ENCODE data around the gene ATP13A4.

DNA sequence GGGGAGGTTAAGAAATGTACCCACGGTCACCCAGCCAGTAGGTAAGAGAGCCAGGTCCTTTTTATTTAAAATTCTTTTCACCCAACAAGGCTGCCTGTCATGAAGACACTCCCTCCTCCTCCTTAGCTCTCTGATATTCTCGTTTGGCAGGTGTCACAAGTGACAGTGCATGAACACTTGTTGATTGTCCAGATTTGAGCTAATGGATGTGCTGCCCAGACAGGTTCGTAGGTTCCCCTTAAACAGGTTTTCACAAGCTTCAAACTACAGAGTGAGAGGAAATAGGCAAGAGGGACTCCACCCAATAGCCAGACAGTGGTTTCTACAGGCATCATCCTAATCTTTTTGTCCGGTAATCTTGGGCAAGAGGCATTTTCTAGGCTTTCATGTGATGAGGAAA is 32.2 kb downstream of the ATP13A4 start:
- no peak for TF ChIP-seq POLR2AphosphoS5 (IDR thresholded peaks at IDR 0.05; ENCODE audit: low read depth)
- TF ChIP-seq, protein P1, sequence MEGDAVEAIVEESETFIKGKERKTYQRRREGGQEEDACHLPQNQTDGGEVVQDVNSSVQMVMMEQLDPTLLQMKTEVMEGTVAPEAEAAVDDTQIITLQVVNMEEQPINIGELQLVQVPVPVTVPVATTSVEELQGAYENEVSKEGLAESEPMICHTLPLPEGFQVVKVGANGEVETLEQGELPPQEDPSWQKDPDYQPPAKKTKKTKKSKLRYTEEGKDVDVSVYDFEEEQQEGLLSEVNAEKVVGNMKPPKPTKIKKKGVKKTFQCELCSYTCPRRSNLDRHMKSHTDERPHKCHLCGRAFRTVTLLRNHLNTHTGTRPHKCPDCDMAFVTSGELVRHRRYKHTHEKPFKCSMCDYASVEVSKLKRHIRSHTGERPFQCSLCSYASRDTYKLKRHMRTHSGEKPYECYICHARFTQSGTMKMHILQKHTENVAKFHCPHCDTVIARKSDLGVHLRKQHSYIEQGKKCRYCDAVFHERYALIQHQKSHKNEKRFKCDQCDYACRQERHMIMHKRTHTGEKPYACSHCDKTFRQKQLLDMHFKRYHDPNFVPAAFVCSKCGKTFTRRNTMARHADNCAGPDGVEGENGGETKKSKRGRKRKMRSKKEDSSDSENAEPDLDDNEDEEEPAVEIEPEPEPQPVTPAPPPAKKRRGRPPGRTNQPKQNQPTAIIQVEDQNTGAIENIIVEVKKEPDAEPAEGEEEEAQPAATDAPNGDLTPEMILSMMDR (IDR thresholded peaks at IDR 0.05; ENCODE audit: insufficient read depth, low read length): no peak
- no peak for TF ChIP-seq GABPA (IDR thresholded peaks at IDR 0.05; ENCODE audit: low read depth)
